Muscle of leg (tissue), 11 donors: Measurements from ENCODE around the gene CDK5RAP2. TPM values are rescaled to one million over a fixed set of nuclear protein-coding genes. Genes with fewer than 3 reads are reported as not detected.

Experiments
- DNase-seq: peaks from one replicate; pipeline ENCODE4 v3.0.0; 2013
- H3K27ac ChIP-seq: one replicate; pipeline ENCODE4 v1.5.1; 2013; ENCODE audit warnings: mild to moderate bottlenecking, low read length, control low read depth
- H3K27me3 ChIP-seq: one replicate; pipeline ENCODE4 v1.6.1; 2013; ENCODE audit warnings: low read length; ENCODE audit not compliant: control insufficient read depth, insufficient read depth
- H3K36me3 ChIP-seq: one replicate; pipeline ENCODE4 v1.6.1; 2013; ENCODE audit warnings: low read length; ENCODE audit not compliant: control insufficient read depth, insufficient read depth
- H3K4me1 ChIP-seq: one replicate; pipeline ENCODE4 v1.6.1; 2013; ENCODE audit warnings: low read length; ENCODE audit not compliant: control insufficient read depth, insufficient read depth
- H3K4me3 ChIP-seq: one replicate; pipeline ENCODE4 v1.5.1; 2013; ENCODE audit warnings: low read length, control low read depth
- H3K9me3 ChIP-seq: replicated peaks from 2 replicates; pipeline ENCODE4 v1.6.1; 2013; ENCODE audit warnings: low read depth, low read length; ENCODE audit not compliant: control insufficient read depth
- WGBS: methylation state at CpG from one replicate; pipeline ENCODE4 v1.1.5; 2013; ENCODE audit warnings: missing lambda C conversion rate; ENCODE audit not compliant: insufficient coverage; 5-methylcytosine and 5-hydroxymethylcytosine counted together
- polyA plus RNA-seq, 8 donors: library from polyadenylated mRNA; unstranded; fragments of 120-200 nt; gene quantifications; one replicate each; pipeline versions ENCODE4 v1.2.1 to v1.2.3, GENCODE V29; 2013; ENCODE audit warnings: inconsistent platforms in 1 of 8, low replicate concordance in 1 of 8; ENCODE audit not compliant: insufficient read length in 8 of 8, insufficient read depth in 1 of 8
- total RNA-seq: library from RNA; stranded (reverse); fragments of 120-200 nt; gene quantifications from one replicate; pipeline ENCODE4 v1.2.4, GENCODE V29; 2013

Gene CDK5RAP2
- total and polyA plus RNA-seq, 9 donors = 36.8 to 55.1 (median 44.5) TPM

DNA sequence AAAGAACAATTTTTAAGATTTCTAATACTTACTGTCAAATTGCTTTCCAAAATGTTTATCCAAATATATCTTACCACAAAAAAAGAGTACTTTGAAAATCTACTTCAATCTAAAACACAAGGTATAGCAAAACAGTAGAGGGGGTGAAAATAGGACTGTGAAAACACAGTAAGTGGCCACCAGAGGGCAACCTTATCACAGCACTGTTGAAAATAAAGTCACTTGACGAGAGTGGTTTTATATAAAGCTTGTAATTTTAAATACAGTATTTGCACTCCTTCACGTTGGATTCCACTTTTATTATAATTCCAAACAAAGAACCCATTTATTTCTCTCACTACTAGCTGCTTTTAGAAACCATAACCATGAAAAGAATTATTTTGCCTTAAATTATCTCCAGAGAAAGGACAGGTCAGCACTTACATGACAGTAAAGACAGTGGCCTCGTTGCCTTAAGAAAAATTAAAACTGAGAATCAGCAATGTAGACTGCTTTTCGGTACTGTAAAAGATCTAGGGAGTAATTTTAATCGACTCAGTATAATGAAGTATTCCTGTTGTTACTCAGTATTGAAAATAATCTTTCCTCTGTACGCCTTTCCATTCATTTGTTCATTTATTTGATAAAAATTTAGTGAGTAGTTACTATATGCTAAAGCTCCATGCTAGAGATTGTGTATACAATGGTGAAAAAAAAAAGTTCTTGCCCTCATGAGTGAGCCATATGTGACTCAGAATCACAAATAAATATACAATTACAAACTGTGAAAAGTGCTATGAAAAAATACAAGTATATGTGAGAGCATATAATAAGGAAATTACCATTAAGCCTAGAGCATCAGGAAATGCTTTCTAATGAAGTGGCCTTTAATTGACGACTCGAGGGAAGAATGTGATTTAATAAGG, 40.0 kb upstream of the CDK5RAP2 start:
- Histone ChIP-seq H3K4me1 (no peaks in the 10 kb centered on the region), H3K27me3 (no peaks in the 10 kb centered on the region), H3K27ac (no peak overlapping the region), H3K4me3 (no peak overlapping the region), H3K9me3 (no peaks in the 10 kb centered on the region), H3K36me3 (no peaks in the 10 kb centered on the region)
- 44% methylated on average over 2 of the region's 8 CpGs for WGBS
- DNase-seq = peak; percentile 75

DNA sequence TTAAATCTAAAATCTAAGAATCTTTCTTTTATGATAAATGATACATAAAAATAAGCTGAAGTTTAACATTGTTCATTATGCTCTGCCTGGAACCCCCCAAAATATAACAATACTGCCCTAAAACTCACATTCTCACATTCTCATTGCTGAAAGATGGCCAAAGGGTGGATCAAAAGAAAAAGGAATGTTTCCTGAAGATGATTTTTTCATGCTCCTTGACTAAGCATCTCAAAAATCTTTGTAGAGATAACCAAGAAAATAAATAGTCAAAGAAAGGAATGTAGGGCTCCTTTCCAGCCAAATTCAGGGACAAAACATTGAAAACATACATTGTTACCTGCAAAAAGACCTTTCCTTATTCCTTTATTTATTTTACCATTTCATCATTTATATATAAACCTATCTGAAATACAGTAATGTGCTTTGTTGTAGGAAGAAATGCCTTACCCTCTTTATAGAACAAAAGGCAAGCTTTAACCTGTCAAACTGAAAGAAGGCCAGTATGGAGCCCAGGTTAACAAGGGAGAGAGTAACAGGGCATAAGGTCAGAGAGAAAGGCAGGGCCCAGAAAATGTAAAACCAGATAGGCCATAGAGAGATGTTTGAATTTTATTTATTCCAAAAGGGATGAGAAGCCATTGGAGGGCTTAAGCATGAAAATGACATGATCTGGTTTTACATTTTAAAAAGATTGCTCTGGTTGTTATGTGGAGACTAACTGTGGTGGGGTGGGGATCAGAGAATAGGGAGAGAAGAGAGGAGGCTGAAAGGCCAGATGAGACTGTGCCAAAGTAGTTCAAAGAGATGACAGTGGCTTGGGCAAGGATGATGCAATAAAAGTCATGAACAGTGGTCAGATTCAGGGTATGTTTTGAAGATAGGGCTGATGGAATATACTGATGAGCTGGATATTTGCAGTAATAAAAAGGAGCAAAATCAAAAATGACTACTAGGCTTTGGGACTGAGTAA, 37.3 kb upstream of the CDK5RAP2 start:
- Histone ChIP-seq H3K36me3 (no peaks in the 10 kb centered on the region), H3K9me3 (no peaks in the 10 kb centered on the region), H3K27me3 (no peaks in the 10 kb centered on the region), H3K27ac (no peak overlapping the region), H3K4me3 (no peak overlapping the region), H3K4me1 (no peaks in the 10 kb centered on the region)
- no peak for DNase-seq

DNA sequence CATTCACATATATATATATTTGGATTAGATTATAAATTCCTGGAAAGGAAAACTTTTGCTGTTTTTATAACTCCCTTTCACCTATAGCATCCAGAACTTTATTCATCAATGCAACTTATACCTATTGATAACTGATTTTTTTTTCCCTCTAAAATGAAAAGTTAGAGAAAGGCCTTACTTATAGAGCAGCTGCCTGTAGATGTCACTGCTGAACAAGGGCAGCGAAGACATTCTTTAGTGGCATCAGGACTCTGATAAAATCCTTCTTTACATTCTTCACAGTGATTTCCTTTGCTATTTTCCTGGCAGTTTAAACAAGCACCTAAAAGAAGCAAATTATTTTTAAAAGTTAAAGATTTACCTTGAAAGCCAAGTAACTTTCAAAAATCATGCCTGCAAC, 32.3 kb upstream of the CDK5RAP2 start:
- Histone ChIP-seq H3K4me1 (no peaks in the 10 kb centered on the region), H3K27me3 (no peaks in the 10 kb centered on the region), H3K27ac (no peak overlapping the region), H3K36me3 (no peaks in the 10 kb centered on the region), H3K4me3 (no peak overlapping the region), H3K9me3 (no peaks in the 10 kb centered on the region)
- DNase-seq = no peak
- no CpG with 5 or more reads among the region's 1 CpG for WGBS

DNA sequence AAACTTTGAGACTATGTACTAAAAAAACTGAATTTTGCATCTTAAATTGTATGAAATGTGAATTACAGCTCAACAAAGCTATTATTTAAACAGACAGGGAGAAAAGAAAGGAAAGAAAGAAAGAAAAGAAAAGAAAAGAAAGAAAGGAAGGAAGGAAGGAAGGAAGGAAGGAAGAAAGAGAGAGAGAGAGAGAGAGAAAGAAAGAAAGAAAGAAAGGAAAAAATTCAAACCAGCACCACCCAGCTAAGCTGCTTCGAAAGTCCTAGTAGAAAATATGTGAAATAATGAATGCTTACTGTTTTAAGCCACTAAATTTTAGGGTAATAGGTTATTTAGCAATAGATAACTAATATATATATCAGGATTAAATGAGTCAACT, 31.7 kb upstream of the CDK5RAP2 start:
- H3K4me3 ChIP-seq = no peak overlapping the region
- H3K27me3 ChIP-seq = no peaks in the 10 kb centered on the region
- no peak for DNase-seq
- no peaks in the 10 kb centered on the region for H3K4me1 ChIP-seq
- H3K36me3 ChIP-seq = no peaks in the 10 kb centered on the region
- H3K27ac ChIP-seq = no peak overlapping the region
- no CpG with 5 or more reads among the region's 1 CpG for whole genome bisulfite sequencing
- no peaks in the 10 kb centered on the region for H3K9me3 ChIP-seq

DNA sequence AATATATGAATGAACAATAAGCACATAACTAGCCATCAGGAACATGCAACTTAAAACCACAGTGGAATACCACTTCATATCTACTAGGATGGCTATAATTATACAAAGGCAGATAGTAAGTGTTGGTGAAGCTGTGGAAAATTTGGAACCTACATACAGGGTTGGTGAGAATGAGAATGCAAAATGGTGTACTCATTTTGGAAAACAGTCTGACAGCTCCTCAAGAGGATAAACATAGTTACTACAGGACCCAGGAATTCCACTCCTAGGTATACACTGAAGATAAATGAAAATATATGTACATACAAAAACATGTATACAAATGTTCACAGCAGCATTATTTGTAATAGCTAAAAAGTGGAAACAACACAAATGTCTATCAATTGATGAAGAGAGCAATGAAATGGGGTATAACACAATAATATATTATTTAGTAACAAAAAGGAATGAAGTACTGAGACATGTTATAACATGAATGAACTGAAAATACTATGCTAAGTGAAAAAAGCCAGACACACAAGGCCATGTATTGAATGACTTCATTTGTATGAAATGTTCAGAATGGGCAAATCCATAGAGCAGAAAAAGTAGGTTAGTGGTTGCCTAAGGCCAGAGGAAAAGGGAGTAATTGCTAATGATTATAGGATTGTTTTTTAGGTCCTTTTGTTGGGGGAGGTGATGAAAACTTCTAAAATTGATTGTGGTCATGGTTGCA, 31.2 kb upstream of the CDK5RAP2 start:
- H3K36me3 ChIP-seq = no peaks in the 10 kb centered on the region
- H3K27me3 ChIP-seq = no peaks in the 10 kb centered on the region
- DNase-seq = no peak
- H3K9me3 ChIP-seq = no peaks in the 10 kb centered on the region
- H3K27ac ChIP-seq = no peak overlapping the region
- no peaks in the 10 kb centered on the region for H3K4me1 ChIP-seq
- no peak overlapping the region for H3K4me3 ChIP-seq

DNA sequence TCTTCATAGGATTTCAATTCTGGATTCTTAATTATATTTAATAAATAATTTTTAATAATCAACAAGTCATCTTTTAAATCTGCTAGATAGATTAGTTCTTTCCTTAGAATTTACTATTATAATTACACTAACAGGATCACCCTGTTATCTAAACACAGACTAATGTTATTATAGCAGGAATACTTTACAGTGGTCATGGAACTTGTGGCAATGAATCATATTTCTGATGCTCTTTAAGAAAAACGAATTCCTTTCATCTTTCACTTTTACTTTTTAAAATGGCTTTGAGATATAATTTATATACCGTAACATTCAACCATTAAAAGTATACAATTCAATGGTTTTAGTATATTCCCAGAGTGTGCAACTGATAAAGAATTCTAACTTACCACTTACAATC, 29.7 kb upstream of the CDK5RAP2 start:
- DNase-seq = no peak
- H3K4me3 ChIP-seq = no peak overlapping the region
- H3K27ac ChIP-seq = no peak overlapping the region
- peaks cover 4% of the 10 kb centered on the region for H3K36me3 ChIP-seq
- H3K9me3 ChIP-seq = no peaks in the 10 kb centered on the region
- WGBS = no CpG with 5 or more reads among the region's 2 CpGs
- no peaks in the 10 kb centered on the region for H3K4me1 ChIP-seq
- no peaks in the 10 kb centered on the region for H3K27me3 ChIP-seq

DNA sequence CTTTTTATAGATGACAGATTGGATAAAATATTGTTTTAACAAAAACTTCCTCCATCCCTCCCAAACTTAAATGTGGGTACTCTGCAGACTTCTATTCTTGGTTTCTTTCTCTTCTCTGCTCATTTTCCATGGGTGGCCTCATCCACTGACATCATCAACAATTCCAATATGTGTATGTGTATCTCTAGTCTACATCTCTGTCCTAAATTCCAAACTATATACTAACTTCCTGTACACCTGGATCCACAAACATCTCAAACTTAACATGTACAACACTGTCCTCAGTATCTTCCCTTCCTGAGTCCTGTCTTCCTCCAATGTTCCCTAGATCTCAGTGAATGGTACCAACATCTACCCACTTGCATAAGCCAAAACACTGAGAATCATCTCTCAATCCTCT, 28.5 kb upstream of the CDK5RAP2 start:
- H3K27ac ChIP-seq = no peak overlapping the region
- no peaks in the 10 kb centered on the region for H3K9me3 ChIP-seq

DNA sequence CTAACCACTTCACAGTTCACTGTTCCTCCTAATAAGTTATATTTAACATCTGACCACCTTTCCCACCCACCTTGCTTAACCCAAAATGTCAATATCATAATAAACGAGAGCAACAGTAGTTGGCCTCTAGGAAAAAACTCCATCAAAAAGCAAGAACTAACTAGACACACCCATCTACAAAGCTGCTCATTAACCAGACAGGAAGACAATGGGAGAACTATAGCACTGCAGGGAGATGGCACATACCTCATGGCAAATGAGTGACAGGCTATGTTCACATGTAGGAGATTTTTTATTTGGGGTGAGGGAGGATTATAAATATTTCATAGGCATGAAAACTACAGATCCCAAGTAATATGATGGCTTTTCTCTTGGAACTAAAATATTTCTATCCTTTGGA, 23.6 kb upstream of the CDK5RAP2 start:
- Histone ChIP-seq H3K36me3 (peaks cover 4% of the 10 kb centered on the region), H3K27me3 (no peaks in the 10 kb centered on the region), H3K4me3 (no peak overlapping the region), H3K27ac (no peak overlapping the region), H3K9me3 (no peaks in the 10 kb centered on the region), H3K4me1 (no peaks in the 10 kb centered on the region)
- WGBS = no CpG with 5 or more reads among the region's 1 CpG
- DNase-seq = no peak

More for the DNA sequence above, 28.5 kb upstream of the CDK5RAP2 start:
- Histone ChIP-seq H3K4me1 (no peaks in the 10 kb centered on the region), H3K36me3 (peaks cover 4% of the 10 kb centered on the region), H3K4me3 (no peak overlapping the region), H3K27me3 (no peaks in the 10 kb centered on the region)
- DNase-seq = no peak

DNA sequence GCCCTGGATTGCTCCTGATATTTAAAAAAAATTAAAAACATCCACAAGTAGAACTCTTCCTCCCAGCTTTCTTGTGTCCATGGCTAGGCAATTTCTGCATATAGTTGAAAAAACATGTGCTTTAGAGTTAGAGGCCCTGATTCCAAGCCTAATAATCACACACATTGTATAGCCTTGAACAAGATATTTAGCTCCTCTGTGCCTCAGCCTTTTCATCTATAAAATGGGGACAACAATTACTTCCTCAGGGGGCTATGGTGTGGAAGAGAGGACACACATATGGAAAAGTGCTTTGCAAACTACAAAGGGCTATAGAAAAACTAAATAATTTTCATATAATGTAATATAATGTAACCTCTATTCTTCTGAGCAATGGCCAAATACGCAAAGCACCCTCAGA, 23.0 kb upstream of the CDK5RAP2 start:
- Histone ChIP-seq H3K9me3 (no peaks in the 10 kb centered on the region), H3K36me3 (peaks cover 4% of the 10 kb centered on the region), H3K27ac (no peak overlapping the region), H3K4me3 (no peak overlapping the region), H3K27me3 (no peaks in the 10 kb centered on the region), H3K4me1 (no peaks in the 10 kb centered on the region)
- DNase-seq = no peak
- no CpG with 5 or more reads among the region's 1 CpG for WGBS

DNA sequence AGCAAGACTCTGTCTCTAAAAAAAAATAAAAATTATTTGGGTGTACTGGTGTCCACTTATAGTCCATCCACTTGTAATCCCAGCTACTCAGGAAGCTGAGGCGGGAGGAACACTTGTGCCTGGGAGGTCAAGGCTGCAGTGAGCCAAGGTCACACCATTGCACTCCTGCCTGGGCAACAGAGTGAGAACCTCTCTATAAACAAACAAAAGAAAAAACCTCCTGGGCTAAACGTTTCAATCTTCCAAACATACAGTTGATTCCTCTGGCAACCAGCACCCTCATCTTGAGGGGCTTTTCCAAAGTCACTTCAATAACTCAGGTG, 13.9 kb upstream of the CDK5RAP2 start:
- no peak for DNase-seq
- Histone ChIP-seq H3K27me3 (no peaks in the 10 kb centered on the region), H3K27ac (no peak overlapping the region), H3K36me3 (no peaks in the 10 kb centered on the region), H3K4me1 (no peaks in the 10 kb centered on the region), H3K9me3 (no peaks in the 10 kb centered on the region), H3K4me3 (no peak overlapping the region)
- no CpG with 5 or more reads among the region's 2 CpGs for WGBS
